Trophoblast cell (in vitro differentiated cells and primary cell): Measurements from ENCODE around the gene CDC42SE2.

Experiments used
- DNase-seq, 2 donors: peaks; one replicate each; pipeline ENCODE4 v3.0.0-alpha.2; 2016
- H2AFZ ChIP-seq: 2 replicates; pipeline ENCODE4 v1.6.1; 2013; ENCODE audit warnings: low read length, moderate library complexity, mild to moderate bottlenecking; ENCODE audit not compliant: insufficient read depth, poor library complexity
- H2AK5ac ChIP-seq: 2 replicates; pipeline ENCODE4 v1.6.1; 2013; ENCODE audit warnings: mild to moderate bottlenecking, low read length
- H2BK120ac ChIP-seq: 2 replicates; pipeline ENCODE4 v1.6.1; 2013; ENCODE audit warnings: low read length, mild to moderate bottlenecking, moderate library complexity; ENCODE audit not compliant: insufficient read depth, poor library complexity
- H2BK12ac ChIP-seq: 2 replicates; pipeline ENCODE4 v1.6.1; 2013; ENCODE audit warnings: mild to moderate bottlenecking, low read length, moderate library complexity
- H2BK5ac ChIP-seq: 2 replicates; pipeline ENCODE4 v1.6.1; 2013; ENCODE audit warnings: low read length, low read depth, moderate library complexity, mild to moderate bottlenecking; ENCODE audit not compliant: poor library complexity
- H3K14ac ChIP-seq: 2 replicates; pipeline ENCODE4 v1.6.1; 2013; ENCODE audit warnings: mild to moderate bottlenecking, low read length
- H3K18ac ChIP-seq: 2 replicates; pipeline ENCODE4 v1.6.1; 2013; ENCODE audit warnings: mild to moderate bottlenecking, low read length
- H3K23ac ChIP-seq: 2 replicates; pipeline ENCODE4 v1.6.1; 2013; ENCODE audit warnings: low read length
- H3K27ac ChIP-seq: 2 replicates; pipeline ENCODE4 v1.5.1; 2013; ENCODE audit warnings: low read depth, mild to moderate bottlenecking, inconsistent platforms, low read length, moderate library complexity
- H3K27me3 ChIP-seq: 2 replicates; pipeline ENCODE4 v1.6.1; 2013; ENCODE audit warnings: inconsistent platforms, mild to moderate bottlenecking, low read length, moderate library complexity; ENCODE audit not compliant: insufficient read depth
- H3K36me3 ChIP-seq, 2 experiments: 1 replicate in 1 of 2; 2 replicates in 1 of 2; pipeline ENCODE4 v1.6.1; 2013; ENCODE audit warnings: low read length in 2 of 2, mild to moderate bottlenecking in 2 of 2, moderate library complexity in 1 of 2; ENCODE audit not compliant: insufficient read depth in 2 of 2, control insufficient read depth in 1 of 2
- H3K4ac ChIP-seq: 2 replicates; pipeline ENCODE4 v1.6.1; 2013; ENCODE audit warnings: low read depth, mild to moderate bottlenecking, low read length, moderate library complexity
- H3K4me1 ChIP-seq, 2 experiments: 1 replicate in 1 of 2; 2 replicates in 1 of 2; pipeline ENCODE4 v1.6.1; 2013; ENCODE audit warnings: low read length in 2 of 2, mild to moderate bottlenecking in 2 of 2, moderate library complexity in 1 of 2; ENCODE audit not compliant: insufficient read depth in 2 of 2, control insufficient read depth in 1 of 2
- H3K4me2 ChIP-seq: 2 replicates; pipeline ENCODE4 v1.6.1; 2013; ENCODE audit warnings: inconsistent platforms, mild to moderate bottlenecking, low read length, moderate library complexity
- H3K4me3 ChIP-seq: 2 replicates; pipeline ENCODE4 v1.5.1; 2013; ENCODE audit warnings: mild to moderate bottlenecking, low read depth, low read length, inconsistent platforms
- H3K79me1 ChIP-seq: one replicate; pipeline ENCODE4 v1.6.1; 2013; ENCODE audit warnings: low read length
- H3K79me2 ChIP-seq: 2 replicates; pipeline ENCODE4 v1.6.1; 2013; ENCODE audit warnings: low read length, mild to moderate bottlenecking; ENCODE audit not compliant: control insufficient read depth, insufficient read depth, poor library complexity
- H3K9ac ChIP-seq: 2 replicates; pipeline ENCODE4 v1.6.1; 2013; ENCODE audit warnings: mild to moderate bottlenecking, low read length
- H3K9me3 ChIP-seq: 2 replicates; pipeline ENCODE4 v1.6.1; 2013; ENCODE audit warnings: low read depth, mild to moderate bottlenecking, control low read depth, inconsistent platforms, low read length; ENCODE audit not compliant: insufficient read depth
- H4K12ac ChIP-seq: 2 replicates; pipeline ENCODE4 v1.6.1; 2013; ENCODE audit warnings: low read depth, mild to moderate bottlenecking, low read length, moderate library complexity
- H4K8ac ChIP-seq: 2 replicates; pipeline ENCODE4 v1.6.1; 2013; ENCODE audit warnings: low read depth, mild to moderate bottlenecking, low read length, moderate library complexity
- H4K91ac ChIP-seq: one replicate; pipeline ENCODE4 v1.6.1; 2013; ENCODE audit warnings: low read depth, mild to moderate bottlenecking, low read length, moderate library complexity
- WGBS: extraction: QIAGEN DNeasy Blood & Tissue Kit; methylation state at CpG from one replicate; pipeline ENCODE4 v1.1.7; 2013; ENCODE audit warnings: missing lambda C conversion rate; ENCODE audit not compliant: insufficient read length, insufficient coverage; ENCODE audit errors: extremely low coverage; 5-methylcytosine and 5-hydroxymethylcytosine counted together

The CDC42SE2 gene

DNA sequence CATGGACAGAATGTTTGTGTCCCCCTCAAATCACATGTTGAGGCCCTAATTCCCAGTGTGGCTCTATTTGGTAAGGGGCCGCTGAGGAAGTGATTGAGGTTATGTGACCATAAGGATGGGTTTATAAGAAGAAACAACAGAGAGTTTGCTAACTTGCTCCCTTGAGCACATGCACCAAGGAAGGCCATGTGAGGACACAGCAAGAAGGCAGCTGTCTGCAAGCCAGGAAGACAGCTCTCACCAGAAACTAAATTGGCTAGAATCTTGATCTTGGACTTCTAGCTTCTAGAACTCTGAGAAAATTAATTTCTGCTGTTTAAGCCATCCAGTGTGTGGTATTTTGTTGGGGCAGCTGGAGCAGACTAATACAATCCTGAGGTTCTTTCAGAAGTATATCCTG lies 35.2 kb upstream of the CDC42SE2 start:
- no peaks in the 10 kb centered on the region for H3K4me1 ChIP-seq
- H3K9ac ChIP-seq, result no peak overlapping the region
- DNase-seq, result no peak
- no peaks in the 10 kb centered on the region for H3K79me2 ChIP-seq
- H4K8ac ChIP-seq, result no peak overlapping the region
- H3K4ac ChIP-seq, result no peak overlapping the region
- no peak overlapping the region for H4K12ac ChIP-seq
- no peak overlapping the region for H3K27ac ChIP-seq
- H2AK5ac ChIP-seq, result no peak overlapping the region
- H2BK120ac ChIP-seq, result no peak overlapping the region
- no peak overlapping the region for H2BK5ac ChIP-seq
- H3K9me3 ChIP-seq, result no peaks in the 10 kb centered on the region
- no peak overlapping the region for H3K23ac ChIP-seq
- H3K18ac ChIP-seq, result no peak overlapping the region
- no peak overlapping the region for H3K4me2 ChIP-seq
- no CpG with 5 or more reads among the region's 1 CpG for WGBS
- no peak overlapping the region for H2BK12ac ChIP-seq
- no peaks in the 10 kb centered on the region for H3K79me1 ChIP-seq
- no peak overlapping the region for H3K14ac ChIP-seq
- H3K36me3 ChIP-seq, result no peaks in the 10 kb centered on the region
- H2AFZ ChIP-seq, result no peak overlapping the region
- no peak overlapping the region for H4K91ac ChIP-seq
- H3K27me3 ChIP-seq, result no peaks in the 10 kb centered on the region
- no peak overlapping the region for H3K4me3 ChIP-seq

DNA sequence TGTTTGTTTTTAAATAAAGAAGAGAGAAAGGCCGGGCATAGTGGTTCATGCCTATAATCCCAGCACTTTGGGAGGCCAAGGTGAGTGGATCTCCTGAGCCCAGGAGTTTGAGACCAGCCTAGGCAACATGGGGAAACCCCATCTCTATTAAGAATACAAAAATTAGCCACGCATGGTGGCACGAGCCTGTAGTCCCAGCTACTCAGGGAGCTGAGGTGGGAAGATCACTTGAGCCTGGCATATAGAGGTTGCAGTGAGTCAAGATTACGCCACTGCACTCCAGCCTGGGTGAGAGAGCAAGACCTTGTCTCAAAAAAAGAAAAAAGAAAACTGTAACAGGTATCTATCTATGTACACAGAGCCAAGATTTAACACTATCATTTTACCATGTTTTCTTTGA lies 34.2 kb upstream of the CDC42SE2 start:
- Histone ChIP-seq H3K18ac (no peak overlapping the region), H3K14ac (no peak overlapping the region), H3K9ac (no peak overlapping the region), H3K23ac (no peak overlapping the region), H3K36me3 (no peaks in the 10 kb centered on the region), H3K79me1 (no peaks in the 10 kb centered on the region), H3K4me1 (no peaks in the 10 kb centered on the region), H3K4me2 (no peak overlapping the region), H3K4ac (no peak overlapping the region), H2BK120ac (no peak overlapping the region), H4K91ac (no peak overlapping the region), H3K4me3 (no peak overlapping the region), H2BK12ac (no peak overlapping the region), H3K79me2 (no peaks in the 10 kb centered on the region), H4K12ac (no peak overlapping the region), H2BK5ac (no peak overlapping the region), H3K27ac (no peak overlapping the region), H3K27me3 (no peaks in the 10 kb centered on the region), H2AFZ (no peak overlapping the region), H2AK5ac (no peak overlapping the region), H3K9me3 (no peaks in the 10 kb centered on the region), H4K8ac (no peak overlapping the region)
- no CpG with 5 or more reads among the region's 4 CpGs for WGBS
- DNase-seq, result no peak

DNA sequence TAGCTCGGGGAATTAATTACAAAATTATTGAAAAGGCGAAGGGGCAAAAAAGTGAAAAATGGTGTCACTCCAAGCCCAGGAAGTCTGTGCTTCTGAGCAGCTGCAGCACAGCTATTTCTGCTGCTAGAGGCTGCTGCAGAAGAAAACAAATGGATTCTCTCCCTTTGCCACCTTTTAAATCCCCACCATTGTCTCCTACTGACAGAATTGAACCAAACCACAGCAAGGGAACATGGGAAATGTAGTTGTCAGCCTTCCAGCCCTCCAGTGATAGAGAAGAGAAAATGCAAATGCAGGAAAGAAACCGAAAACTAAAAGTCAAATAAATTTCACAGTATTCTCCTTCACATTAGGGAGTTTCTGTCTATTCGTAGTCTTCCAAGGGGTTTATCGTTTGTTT lies 33.4 kb upstream of the CDC42SE2 start:
- no peak overlapping the region for H3K23ac ChIP-seq
- no peak overlapping the region for H4K12ac ChIP-seq
- no peak overlapping the region for H3K9ac ChIP-seq
- no peaks in the 10 kb centered on the region for H3K27me3 ChIP-seq
- no peak overlapping the region for H2AFZ ChIP-seq
- no peak overlapping the region for H3K18ac ChIP-seq
- DNase-seq, result no peak
- no peak overlapping the region for H3K27ac ChIP-seq
- H3K79me1 ChIP-seq, result no peaks in the 10 kb centered on the region
- H4K91ac ChIP-seq, result no peak overlapping the region
- no peak overlapping the region for H3K4ac ChIP-seq
- H3K14ac ChIP-seq, result no peak overlapping the region
- H3K4me3 ChIP-seq, result no peak overlapping the region
- no peak overlapping the region for H2BK120ac ChIP-seq
- H3K4me2 ChIP-seq, result no peak overlapping the region
- H4K8ac ChIP-seq, result no peak overlapping the region
- H3K79me2 ChIP-seq, result no peaks in the 10 kb centered on the region
- no peak overlapping the region for H2BK12ac ChIP-seq
- H3K36me3 ChIP-seq, result no peaks in the 10 kb centered on the region
- no peaks in the 10 kb centered on the region for H3K4me1 ChIP-seq
- H2AK5ac ChIP-seq, result no peak overlapping the region
- H3K9me3 ChIP-seq, result no peaks in the 10 kb centered on the region
- no CpG with 5 or more reads among the region's 5 CpGs for WGBS
- no peak overlapping the region for H2BK5ac ChIP-seq

DNA sequence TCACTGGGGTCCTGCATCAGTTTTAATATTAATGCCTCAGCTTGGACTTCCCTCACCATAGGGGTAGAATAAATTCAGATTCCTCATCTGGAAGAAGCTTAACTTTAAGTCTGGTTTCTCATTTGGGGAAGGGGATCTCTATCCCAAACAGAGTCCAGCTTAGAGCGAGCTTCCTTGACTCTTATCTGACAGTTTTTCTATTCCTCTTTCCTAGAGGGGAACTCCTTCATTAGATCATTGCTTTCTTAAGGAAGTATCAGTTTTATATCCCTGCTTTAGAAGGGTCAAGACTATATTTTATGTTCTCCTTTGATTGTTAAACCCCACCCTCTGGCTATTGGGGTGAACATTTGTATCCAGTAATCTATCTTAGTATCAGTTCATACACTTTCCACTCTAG lies 24.2 kb upstream of the CDC42SE2 start:
- no peak overlapping the region for H2BK120ac ChIP-seq
- no peak overlapping the region for H3K27ac ChIP-seq
- H3K14ac ChIP-seq, result no peak overlapping the region
- H3K27me3 ChIP-seq, result no peaks in the 10 kb centered on the region
- WGBS, result no CpG with 5 or more reads among the region's 1 CpG
- H3K4me3 ChIP-seq, result no peak overlapping the region
- H3K9ac ChIP-seq, result no peak overlapping the region
- DNase-seq, result no peak
- no peaks in the 10 kb centered on the region for H3K4me1 ChIP-seq
- H3K18ac ChIP-seq, result no peak overlapping the region
- H3K4me2 ChIP-seq, result no peak overlapping the region
- no peaks in the 10 kb centered on the region for H3K36me3 ChIP-seq
- H3K9me3 ChIP-seq, result no peaks in the 10 kb centered on the region
- H4K12ac ChIP-seq, result no peak overlapping the region
- H2BK12ac ChIP-seq, result no peak overlapping the region
- no peak overlapping the region for H2BK5ac ChIP-seq
- H3K79me2 ChIP-seq, result no peaks in the 10 kb centered on the region
- no peak overlapping the region for H4K91ac ChIP-seq
- no peak overlapping the region for H2AK5ac ChIP-seq
- H4K8ac ChIP-seq, result no peak overlapping the region
- H3K79me1 ChIP-seq, result no peaks in the 10 kb centered on the region
- no peak overlapping the region for H3K23ac ChIP-seq
- no peak overlapping the region for H2AFZ ChIP-seq
- no peak overlapping the region for H3K4ac ChIP-seq
